GM21528 (cell line): Measurements from ENCODE around the gene SHKBP1.
"Not testable (repeated sequence)": the region's sequence is repeated elsewhere in the genome, so short reads cannot be mapped to it uniquely, and the experiment has no call there.

Experiments
- ATAC-seq: cut with Tn5 transposase; IDR thresholded peaks from one replicate; pipeline ENCODE4 v1.9.1; 2021; ENCODE audit warnings: mild to moderate bottlenecking, moderate library complexity; ENCODE audit not compliant: unreplicated experiment, low FRiP score

SHKBP1 gene

DNA sequence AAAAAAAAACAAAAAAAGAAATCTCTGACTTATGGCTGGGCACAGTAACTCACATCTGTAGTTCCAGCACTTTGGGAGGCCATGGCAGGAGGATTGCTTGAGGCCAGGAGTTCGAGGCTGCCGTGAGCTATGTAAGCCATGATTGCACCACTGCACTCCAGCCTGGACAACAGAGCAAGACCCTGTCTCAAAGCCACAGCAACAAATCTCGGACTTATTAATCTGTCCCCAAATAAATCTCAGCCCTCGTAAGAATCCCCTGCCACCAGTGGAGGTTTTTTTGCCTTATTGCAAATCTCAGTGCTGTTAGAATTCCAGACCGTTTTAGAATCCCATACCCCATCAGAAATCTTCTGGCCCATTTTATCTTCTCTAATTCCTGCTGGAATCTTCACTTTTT, 4.9 kb downstream of the SHKBP1 start:
- ATAC-seq = no peak

DNA sequence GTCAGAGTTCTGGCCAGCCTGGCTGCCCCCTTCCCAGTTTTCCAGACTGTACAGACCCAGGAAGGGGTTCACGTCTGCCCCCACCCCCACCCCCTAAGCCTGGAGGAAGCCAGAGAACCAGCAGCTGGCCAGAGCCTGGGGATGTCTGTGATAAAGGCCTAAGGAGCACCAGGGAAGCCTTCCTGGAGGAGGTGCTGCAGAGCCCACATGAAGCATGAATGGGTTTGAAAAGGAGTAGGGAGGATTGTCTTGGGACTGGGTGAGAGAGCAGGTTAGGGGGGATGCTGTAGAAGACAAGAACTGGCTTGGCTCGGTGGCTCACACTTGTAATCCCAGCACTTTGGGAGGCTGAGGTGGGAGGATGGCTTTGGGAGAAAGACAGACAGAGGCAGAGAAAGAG, 5.8 kb downstream of the SHKBP1 start:
- ATAC-seq = no peak

DNA sequence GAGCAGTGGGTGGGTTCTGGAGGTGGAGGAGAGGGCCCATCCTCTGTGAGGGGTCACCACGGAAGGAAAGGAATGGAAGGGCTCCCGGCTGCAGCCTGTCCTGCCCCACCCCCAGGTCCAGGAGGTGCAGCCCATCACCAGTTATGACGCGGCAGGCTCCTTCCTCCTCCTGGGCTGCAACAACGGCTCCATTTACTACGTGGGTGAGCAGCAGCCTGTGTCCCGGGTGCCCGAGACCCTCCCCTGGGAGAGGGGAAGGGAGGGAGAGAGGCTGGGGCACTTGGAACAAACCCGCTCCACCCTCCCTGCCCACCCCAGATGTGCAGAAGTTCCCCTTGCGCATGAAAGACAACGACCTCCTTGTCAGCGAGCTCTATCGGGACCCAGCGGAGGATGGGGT, 6.6 kb downstream of the SHKBP1 start:
- ATAC-seq = no peak

DNA sequence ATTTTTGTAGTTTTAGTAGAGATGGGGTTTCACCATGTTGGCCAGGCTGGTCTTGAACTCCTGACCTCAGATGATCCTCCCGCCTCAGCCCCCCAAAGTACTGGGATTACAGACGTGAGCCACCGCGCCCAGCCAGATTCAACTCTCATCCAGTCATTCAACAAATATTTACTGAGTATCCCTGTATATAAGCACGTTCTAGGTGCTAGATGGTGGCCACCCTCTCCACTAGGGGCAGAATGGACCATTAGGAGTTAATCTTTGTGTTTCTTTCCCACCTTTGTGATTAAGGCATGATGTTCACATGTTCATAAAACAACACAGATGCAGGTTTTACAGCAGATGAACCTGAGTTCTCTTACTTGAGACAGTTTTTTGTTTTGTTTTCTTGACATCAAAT, 7.3 kb downstream of the SHKBP1 start:
- no peak for ATAC-seq

DNA sequence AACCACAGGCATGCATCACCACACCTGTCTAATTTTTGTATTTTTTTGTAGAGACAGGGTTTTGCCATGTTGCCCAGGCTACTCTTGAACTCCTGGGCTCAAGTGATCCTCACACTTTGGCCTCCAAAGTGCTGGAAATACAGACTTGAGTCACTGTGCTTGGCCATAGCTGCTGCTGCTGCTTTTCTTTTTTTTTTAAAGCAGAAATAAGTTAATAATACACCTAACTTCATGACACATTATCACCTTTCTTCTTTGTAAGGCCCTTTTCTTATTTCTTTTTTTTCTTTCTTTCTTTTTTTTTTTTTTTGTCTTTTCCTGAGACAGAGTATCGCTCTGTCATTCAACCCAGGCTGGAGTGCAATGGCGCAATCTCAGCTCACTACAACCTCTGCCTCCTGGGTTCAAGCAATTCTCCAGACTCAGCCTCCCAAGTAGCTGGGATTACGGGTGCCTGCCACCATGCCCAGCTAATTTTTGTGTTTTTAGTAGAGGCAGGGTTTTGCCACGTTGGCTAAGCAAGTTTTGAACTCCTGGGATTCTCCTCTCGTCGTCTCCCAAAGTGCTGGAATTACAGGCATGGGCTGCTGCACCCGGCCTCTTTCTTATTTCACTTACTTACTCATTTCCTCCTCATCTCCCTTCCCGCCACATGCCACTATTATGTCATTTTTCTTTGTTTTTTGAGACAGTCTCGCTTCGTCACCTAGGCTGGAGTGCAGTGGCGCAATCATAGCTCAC, 8.7 kb downstream of the SHKBP1 start:
- ATAC-seq = no peak

DNA sequence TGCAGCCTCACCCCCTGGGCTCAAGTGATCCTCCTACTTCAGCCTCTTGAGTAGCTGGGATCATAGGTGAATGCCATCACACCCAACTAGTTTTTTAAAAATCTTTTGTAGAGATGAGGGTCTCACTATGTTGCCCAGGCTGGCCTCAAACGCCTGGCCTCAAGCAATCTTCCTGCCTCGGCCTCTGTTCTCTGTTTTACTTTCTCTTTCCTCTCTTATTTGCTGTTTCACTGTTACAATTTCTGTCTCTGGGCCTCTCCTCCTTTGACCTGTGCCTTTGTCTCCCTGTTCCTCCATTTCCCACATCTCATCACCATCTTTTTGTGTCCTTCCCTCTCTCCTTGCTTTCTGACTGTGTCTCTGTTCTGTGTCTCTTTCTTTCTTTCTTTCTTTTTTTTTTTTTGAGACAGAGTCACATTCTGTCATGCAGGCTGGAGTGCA, 9.3 kb downstream of the SHKBP1 start:
- ATAC-seq = no peak

DNA sequence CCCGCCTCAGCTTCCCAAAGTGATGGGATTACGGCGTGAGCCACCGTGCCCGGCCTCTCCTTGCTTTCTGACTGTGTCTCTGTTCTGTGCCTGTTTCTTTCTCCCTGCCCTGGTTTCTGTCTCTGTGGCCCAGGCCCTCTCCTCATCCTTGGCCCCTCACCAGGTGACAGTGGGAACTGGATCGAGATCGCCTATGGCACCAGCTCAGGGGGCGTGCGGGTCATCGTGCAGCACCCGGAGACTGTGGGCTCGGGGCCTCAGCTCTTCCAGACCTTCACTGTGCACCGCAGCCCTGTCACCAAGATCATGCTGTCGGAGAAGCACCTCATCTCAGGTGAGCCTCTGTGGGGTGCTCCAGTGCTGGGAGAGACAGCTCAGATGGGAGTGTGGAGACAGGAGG, 9.9 kb downstream of the SHKBP1 start:
- no peak for ATAC-seq

DNA sequence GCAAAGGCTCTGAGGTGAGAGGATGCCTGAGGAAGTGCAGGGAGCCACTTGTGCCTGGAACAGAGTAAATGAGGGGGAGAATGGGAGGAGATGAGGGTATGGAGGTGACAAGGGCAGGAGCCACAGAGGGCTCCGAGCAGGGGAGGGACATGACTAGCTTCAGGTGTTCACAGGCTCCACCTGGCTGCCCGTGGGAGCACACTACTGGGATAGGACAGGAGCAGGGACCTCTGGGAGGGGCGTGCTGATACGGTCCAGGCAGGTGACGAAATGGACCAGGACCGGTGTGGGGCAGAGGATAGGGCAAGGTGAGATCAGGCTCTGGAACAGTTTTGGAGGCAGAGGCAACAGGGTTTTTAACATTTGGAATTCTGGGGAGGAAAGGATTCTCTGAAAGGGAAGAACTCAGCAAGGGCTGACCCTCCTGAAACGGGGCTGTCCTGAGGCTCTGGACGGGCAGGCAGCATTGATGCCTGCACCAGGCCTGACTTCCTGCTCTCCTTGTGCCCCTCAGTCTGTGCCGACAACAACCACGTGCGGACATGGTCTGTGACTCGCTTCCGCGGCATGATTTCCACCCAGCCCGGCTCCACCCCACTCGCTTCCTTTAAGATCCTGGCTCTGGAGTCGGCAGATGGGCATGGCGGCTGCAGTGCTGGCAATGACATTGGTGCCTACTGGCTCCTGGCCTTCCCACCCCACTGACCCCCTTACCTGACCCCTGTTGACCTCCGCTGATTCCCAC, 11.6 kb downstream of the SHKBP1 start:
- no peak for ATAC-seq

DNA sequence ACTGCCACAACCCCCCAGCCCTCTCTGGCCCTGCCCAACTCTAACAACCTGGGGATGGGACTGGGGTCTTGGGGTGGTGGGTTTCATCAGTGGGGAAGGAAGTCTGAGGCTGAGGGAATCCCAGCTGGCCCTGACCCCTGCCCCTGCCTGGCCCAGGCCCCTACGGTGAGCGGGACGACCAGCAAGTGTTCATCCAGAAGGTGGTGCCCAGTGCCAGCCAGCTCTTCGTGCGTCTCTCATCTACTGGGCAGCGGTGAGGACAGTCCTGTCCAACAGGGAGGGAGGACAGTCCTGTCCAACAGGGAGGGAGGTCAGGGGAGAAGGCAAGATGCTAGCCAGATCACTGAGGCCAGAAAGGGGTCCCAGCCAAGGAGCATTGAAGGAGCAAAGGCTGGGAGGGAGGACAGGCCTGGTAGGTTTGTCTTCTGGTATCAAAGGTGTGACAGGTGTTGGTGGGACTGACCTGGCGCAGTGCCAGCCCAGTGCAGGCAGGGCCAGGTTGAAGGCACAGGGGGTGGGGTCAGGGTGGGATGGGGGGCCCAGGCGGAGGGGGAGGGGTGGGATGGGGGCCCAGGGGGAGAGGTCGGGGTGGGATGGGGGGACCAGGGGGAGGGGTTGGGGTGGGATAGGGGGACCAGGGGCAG, 12.4 kb downstream of the SHKBP1 start:
- no peak for ATAC-seq

DNA sequence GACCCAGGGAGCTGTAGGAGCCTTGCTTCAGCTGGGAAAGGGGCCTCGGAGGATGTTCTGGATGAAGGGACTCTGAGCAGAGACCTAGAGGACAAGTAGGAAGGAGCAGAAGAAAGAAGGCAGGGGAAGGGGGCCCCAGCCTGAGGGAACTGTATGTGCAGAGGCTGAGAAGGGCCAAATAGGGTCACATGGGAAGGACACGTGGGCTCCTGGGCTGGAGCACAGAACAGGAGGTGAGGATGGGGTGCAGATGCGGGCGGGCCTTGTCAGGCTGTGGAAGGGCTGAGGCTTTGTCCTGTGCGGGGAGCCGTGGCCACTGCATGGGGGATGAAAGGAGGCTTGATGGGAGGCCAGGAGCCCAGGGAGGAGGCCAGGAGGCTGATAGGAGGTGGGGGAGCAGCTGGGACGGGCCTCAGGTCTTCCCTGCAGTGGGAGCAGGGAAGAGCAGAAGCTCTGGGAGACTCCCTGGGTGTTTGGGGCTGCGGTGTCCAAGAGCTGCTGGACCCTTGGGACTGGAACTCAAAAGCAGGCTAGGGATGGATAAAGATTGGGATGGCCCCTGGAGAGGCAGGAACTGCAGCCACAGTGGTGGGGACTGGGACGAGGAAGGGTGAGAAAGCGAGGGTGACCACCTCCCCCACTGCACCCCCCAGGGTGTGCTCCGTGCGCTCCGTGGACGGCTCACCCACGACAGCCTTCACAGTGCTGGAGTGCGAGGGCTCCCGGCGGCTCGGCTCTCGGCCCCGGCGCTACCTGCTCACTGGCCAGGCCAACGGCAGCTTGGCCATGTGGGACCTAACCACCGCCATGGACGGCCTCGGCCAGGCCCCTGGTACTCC, 13.1 kb downstream of the SHKBP1 start:
- no peak for ATAC-seq

DNA sequence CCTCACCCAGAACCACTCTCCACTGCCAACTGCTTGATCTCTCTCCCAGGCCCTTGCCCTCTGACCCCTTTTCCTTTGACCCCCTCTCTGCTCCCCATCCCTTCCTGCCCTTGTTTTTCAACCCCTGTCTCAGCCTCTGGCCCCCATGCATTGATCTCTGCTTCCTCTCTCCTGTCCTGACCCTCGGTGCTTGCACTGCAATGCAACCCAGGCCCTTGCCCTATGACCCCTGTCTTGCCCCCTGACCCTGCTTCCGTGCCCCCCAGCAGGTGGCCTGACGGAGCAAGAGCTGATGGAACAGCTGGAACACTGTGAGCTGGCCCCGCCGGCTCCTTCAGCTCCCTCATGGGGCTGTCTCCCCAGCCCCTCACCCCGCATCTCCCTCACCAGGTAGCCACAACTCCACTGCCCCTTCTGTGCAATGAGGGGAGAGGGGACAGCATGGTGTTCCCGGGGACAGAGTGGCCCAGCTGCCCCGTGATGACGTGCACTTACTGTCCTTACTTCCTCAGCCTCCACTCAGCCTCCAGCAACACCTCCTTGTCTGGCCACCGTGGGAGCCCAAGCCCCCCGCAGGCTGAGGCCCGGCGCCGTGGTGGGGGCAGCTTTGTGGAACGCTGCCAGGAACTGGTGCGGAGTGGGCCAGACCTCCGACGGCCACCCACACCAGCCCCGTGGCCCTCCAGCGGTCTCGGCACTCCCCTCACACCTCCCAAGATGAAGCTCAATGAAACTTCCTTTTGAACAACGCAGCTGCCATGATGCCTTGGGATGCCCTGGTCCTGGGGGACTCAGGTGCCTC, 14.0 kb downstream of the SHKBP1 start:
- ATAC-seq = no peak

DNA sequence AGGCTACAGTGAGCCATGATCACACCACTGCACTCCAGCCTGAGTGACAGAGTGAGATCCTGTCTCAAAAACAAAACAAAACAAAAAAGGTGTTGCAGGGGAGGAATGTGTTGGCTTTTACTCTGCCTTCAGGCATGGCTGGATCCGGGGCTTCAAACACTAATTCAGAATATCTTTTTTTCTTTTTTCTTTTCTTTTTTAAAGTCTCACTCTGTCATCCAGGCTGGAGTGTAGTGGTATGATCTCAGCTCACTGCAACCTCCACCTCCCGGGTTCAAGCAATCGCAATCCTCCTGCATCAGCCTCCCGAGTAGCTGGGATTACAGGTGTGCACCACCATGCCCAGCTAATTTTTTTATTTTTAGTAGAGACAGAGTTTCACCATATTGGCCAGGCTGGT, 15.1 kb downstream of the SHKBP1 start:
- ATAC-seq = not testable (repeated sequence)

DNA sequence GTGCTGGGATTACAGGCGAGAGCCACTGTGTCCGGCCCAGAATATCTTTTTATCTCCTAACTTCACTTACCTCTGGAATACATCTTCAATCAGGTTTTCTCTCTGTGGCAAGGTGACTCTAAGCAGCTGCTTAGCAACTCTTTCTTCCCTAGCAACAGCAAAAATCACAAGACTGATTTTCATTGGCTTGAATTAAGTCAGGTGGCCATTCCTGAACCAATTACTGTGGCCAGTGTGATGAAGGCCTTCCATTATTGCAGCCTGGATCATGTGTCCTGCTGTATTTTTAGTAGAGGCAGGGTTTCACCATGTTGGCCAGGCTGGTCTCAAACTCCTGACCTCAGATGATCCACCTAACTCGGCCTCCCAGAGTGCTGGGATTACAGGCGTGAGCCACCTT, 15.5 kb downstream of the SHKBP1 start:
- ATAC-seq = no peak

DNA sequence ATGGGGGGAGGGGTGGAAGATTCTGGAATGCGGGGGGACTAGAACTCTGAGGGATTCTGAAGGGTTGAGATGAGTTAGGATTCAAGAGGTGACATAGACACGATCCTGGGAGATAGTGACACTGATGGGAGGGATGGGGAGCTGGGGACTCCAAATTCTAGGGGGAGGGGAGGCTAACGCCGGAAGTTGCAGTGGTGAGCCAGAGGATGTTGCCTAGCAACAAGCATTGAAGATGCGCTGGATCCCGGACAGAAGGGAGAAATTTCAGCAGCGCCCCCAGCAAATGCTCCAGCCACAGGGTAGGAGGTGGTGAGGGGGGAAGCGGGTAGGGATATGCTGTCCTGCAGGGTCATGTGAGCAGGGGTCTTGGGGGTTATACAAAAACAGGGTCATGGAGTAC, 17.6 kb downstream of the SHKBP1 start:
- ATAC-seq = no peak

DNA sequence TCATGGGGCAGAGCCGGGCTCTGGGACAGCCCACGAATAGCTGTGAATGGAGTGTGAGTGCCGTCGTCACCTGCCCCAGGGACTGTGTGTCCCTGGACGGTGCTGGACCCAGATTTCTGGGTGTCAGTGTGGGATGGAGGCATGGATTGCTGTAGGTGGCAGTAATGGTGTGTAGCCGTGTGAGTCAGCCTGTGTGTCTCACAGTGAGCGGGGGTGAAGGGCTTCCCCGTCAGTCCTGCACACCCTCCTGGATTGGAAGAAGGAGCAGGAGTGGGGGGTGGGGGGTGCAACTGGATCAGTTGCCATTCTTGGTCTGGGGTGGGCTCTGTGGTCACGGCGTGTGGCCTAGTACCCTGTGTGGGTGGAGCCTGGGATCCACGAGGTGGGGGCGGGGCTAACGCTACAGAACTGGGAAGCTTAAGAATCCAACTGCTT, 18.0 kb downstream of the SHKBP1 start:
- ATAC-seq = no peak

DNA sequence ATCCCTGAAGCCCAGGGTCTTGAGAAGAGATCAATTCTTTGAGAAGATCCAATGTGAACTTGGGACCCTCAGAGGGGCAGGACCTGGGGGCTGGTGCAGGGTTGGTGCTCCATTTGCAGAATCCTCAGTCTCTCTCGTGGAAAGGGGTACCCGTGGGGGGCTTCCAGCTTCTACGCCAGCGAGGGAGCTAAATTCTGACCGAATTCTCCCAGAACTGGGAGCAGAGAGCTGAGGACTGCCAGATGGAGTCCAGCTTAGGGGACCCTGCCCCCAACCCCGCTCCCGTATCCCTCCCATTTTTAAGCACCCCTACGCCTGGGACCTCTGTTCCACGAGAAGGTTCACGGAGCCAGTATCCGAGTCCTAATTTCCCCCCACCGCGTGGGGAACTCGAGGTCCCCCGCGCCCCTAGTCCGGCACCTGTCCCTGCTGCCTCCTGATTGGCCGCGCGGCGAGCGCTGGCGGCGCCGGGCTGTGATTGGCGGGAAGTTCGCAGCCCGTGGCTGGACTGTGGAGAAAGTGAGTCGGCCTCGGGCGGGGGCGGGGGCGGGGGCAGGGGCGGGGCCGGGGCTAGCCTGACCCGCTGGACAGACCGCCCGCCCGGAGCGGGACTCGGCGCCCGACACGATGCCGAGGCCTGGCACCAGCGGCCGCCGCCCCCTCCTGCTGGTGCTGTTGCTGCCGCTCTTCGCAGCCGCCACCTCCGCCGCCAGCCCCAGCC, 20.1 kb downstream of the SHKBP1 start:
- no peak for ATAC-seq

DNA sequence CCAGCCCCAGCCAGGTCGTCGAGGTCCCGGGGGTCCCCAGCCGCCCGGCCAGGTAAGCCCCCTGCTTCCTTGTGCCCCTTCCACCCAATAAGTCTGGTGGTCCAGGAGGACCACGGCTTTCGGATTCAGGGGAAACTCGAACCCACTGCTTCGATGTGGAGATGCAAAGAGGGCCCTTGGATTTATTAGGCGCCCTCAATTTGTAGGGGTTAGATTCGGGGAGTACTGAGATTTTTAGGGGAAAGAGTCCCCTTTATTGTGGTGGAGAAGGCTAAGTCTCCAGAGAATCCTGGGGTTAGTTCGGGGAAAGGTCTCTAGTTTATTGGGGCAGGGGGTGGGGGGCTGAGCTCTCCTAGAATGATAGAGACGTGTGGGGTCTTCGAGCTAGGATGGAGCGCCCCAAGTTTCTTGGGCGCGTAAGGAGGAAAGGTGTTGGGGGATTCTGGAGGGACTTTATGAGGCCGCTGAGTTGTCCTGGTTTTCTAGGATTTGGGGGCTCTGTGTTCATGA, 20.7 kb downstream of the SHKBP1 start:
- no peak for ATAC-seq

DNA sequence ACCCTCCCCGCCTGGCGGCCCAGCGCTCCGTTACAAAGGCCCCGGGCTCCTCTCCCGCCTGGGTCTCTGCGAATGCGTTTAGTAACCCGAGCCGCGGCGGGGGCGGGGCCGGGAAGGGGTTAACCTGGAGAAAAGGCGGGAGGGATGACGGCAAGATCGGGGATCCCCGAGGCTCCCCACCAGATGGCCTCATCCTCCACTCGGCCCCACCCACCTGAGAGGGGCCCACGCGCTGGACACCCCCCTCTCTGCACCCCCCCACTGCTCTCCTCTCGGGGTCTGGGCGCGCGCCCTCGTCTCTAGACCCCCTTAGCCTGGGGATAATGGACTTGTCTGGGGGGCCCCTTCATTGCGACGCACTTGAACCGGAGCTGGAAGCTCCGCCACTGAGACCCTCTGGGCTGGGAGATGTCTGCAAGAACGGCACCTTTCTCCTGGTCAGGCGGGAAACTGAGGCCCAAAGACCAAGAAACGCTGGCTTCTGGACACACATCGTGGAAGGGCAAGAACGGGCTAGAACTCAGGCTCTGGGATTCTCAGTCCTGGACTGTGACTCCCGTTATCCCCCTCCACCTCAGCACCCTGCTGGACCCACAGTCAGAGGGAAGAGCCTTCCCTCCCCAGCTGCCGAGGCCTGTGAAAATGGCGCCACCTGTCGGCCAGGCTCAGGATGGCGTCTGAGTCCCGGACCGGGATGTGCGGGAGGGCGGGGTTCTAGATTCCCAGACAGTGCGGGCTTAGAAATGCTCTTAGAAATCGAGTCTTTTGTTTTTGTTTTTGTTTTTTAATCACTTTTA, 21.6 kb downstream of the SHKBP1 start:
- no peak for ATAC-seq
